Measurements from ENCODE around the gene COG3.

DNA sequence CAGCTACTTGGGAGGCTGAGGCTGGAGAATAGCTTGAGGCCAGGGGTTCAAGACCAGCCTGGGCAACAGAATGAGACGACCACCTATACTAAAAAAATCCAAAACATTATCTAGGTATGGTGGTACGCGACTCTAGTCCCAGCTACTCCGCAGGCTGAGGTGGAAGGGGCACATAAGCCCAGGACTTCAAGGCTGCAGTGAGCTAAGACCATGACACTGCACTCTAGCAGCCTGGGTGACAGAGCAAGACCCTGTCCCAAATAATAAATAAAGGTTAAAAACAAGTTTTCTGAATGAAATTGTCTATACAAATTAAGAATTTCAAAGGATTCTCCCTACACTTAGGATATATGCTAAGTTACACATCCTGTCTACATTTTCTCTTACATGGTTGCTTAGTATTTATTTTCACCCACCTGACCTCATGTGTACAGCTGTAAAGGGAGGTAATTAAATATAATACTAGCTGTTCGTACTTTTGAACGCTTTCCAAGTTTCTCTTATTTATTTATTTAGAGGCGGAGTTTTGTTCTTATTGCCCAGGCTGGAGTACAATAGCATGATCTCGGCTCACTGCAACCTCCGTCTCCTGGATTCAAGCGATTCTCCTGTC is 48.1 kb upstream of the COG3 start:
- TF ChIP-seq ZBTB38 (CRISPR knock-in tag; IDR thresholded peaks at IDR 0.05) (no peak), CEBPB (IDR thresholded peaks at IDR 0.05; ENCODE audit: borderline replicate concordance, low read depth, low read length) (no peak), RXRA (CRISPR knock-in tag; IDR thresholded peaks at IDR 0.05) (no peak)
